ENCODE data around the gene EIF5. TPM values are rescaled to one million over a fixed set of nuclear protein-coding genes. Genes with fewer than 3 reads are reported as not detected.

The EIF5 gene
- total RNA-seq, 3 donors from 2014 or later = 434 to 457 (median 451) TPM

DNA sequence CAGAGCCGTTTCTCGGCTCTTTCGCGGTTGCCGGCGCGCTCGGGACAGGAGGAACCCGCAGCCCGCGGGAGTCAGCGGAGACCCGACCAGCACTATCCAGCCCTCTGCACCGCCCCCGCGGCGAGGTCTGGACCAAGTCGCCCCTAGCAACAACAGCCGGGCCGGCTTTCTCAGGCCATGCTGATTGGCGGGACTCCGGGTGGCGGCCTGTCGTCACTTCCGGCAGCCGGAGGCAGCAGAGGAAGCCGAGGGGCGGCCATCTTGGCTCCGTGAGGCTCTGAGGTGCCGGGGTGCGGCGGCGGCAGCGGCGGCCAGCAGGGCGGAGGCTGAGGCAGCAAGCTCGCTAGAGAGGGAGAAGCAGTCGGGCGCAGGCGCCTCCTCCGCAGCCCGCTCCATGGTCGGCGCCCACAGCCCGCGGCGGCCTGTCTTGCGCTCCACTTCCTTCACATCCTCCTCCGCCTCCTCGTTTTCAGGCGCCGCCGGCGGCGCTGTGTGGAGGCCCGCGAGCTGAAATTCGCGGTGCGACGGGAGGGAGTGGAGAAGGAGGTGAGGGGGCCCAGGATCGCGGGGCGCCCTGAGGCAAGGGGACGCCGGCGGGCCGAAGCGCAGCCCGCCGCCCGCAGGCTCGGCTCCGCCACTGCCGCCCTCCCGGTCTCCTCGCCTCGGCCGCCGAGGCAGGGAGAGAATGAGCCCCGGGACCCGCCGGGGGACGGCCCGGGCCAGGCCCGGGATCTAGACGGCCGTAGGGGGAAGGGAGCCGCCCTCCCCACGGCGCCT is 51.3 kb downstream of the EIF5 start, which contains the start of gene MARK3:
TSS of gene MARK3 (plus strand) at position 264 of the 777 bp plus-strand sequence. CDS start 615 bp downstream, outside the sequence.
- Mint-ChIP-seq H3K27me3 (ENCODE audit: low read depth) (no peaks in the 10 kb centered on the region), H3K36me3 (ENCODE audit: insufficient read depth) (peaks cover 3% of the 10 kb centered on the region), H3K4me1 (ENCODE audit: low read depth) (peaks cover 38% of the 10 kb centered on the region), H3K9me3 (no peaks in the 10 kb centered on the region), H3K4me3 (peak within 1 kb of the TSS; percentile 92)
- ATAC-seq = peak; percentile 92 to 94
- peak; percentile 93 for DNase-seq

DNA sequence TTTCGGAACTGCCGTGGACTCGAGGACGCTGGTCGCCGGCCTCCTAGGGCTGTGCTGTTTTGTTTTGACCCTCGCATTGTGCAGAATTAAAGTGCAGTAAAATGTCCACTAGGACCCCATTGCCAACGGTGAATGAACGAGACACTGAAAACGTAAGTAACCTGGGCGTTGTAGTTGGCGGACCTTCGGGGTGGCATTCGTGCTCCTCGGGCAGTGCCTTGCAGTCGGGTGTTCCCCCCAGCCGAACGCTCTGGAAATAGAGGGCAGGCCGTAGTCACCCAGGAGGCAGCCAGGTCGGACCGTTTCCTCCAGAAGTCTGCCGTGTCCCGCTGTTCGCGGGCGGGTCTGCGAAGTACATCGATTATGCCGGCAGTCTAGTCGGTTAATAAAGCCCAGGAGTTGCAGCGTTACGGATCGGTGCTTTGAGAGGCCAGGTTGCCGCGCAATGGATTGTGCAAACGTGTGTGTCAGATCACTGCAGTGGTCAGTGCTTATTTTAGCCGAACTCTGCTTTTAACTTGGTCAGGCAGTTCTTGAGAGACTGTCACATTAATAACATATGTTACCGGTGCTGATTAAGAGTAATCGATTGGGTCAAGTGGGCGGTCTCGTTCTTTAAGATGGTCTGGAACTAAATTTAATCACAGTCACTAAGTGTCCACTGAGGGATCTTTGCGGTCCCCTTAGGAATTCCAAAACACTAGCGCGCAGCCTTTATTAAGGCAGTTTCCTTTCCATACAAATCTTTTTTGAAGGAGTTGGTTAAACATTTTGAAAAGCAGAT is 52.1 kb downstream of the EIF5 start:
- DNase-seq (peak; percentile 16), ATAC-seq (no peak)
- H3K27me3 Mint-ChIP-seq (ENCODE audit: low read depth) = no peaks in the 10 kb centered on the region
- peak overlapping the region; percentile 92 for H3K4me3 Mint-ChIP-seq
- H3K36me3 Mint-ChIP-seq (ENCODE audit: insufficient read depth) = peaks cover 3% of the 10 kb centered on the region
- no peaks in the 10 kb centered on the region for H3K9me3 Mint-ChIP-seq
- peaks cover 42% of the 10 kb centered on the region for H3K4me1 Mint-ChIP-seq (ENCODE audit: low read depth)

DNA sequence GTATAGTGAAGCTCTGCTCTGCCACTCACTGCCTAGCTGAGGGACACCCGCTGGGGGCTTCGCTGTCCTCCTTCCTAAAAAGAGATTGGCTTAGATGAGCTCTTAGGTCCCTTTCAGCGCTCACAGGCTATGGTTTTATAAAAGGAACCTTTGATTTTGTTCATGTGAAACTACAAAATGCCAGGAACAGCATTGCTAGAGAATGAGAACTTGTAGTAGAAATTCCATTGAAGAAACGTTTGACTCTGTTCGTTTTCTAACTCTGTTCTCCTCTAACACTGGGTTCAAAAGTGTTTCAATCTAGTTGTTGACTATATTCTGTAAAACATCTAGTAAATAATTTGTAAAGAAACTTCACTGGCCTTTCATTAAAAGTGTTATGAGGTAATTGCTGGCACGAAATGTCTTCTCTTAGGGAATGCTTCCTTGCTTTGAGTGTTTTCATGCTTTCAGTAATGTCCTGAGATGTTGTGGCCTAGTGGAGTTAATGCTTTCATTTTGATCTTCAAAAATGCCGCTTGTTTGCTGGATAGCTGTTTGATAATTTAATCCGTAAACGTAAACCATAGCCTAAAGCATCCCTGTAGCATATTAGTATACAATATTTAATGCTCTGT is 52.8 kb downstream of the EIF5 start:
- no peak for DNase-seq
- Mint-ChIP-seq H3K27me3 (ENCODE audit: low read depth) (no peaks in the 10 kb centered on the region), H3K4me1 (ENCODE audit: low read depth) (peaks cover 44% of the 10 kb centered on the region), H3K4me3 (peak overlapping the region; percentile 92), H3K9me3 (no peaks in the 10 kb centered on the region), H3K36me3 (ENCODE audit: insufficient read depth) (peaks cover 3% of the 10 kb centered on the region)
- no peak for ATAC-seq

DNA sequence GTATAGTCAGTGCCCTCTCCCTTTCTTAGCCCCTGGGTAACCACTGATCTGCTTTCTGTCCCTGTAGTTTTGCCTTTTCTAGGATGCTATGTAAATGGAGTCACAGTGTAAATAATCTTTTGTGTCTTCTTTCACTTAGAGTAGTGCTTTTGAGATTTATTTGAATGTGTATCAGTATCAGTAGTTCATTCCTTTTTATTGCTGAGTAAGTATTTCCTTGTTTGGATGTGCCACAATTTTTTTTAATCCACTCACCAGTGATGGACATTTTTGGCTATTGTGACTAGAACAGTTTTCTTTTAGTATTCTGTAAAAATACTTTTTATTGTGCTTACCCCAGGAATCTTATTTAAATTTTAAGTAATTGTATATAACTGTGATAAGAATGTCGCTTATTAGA is 54.6 kb downstream of the EIF5 start:
- Mint-ChIP-seq H3K27me3 (ENCODE audit: low read depth) (no peaks in the 10 kb centered on the region), H3K4me3 (peak overlapping the region; percentile 72), H3K9me3 (no peaks in the 10 kb centered on the region), H3K36me3 (ENCODE audit: insufficient read depth) (peaks cover 3% of the 10 kb centered on the region), H3K4me1 (ENCODE audit: low read depth) (peaks cover 50% of the 10 kb centered on the region)
- no peak for DNase-seq
- ATAC-seq = no peak

DNA sequence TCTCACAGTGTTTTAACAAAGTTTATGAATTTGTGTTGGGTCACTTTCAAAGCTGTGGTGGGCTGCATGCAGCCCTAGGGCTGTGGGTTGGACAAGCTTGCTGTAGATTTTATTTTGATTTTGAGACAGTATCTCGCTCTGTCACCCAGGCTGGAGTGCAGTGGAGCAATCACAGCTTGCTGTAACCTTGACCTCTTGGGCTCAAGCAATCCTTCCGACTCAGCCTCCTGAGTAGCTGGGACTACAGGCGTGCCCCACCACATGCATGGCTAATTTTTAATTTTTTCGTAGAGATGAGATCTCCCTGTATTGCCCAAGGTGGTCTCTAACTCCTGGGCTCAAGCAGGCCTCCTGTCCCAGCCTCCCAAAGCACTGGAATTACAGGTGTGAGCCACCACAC is 56.6 kb downstream of the EIF5 start:
- Mint-ChIP-seq H3K4me3 (no peak overlapping the region), H3K27me3 (ENCODE audit: low read depth) (no peaks in the 10 kb centered on the region)

DNA sequence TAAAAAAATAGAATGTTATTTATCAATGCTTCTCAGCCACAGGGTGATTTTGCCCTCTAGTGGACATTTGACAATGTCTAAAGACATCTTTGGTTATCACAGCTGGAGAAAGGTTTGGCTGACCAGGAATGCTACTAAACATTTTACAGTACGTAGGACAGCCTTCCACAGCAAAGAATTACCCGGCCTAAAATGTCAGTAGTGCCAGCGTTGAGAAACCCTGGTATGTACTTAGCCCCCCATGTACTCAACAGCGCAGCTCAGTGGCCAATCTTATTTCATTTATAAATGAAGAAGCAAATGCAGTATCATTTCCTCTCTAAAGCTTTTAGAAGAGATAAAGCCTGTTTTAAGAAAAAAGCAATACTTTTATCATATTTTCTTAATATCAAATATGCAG is 57.0 kb downstream of the EIF5 start:
- no peaks in the 10 kb centered on the region for H3K27me3 Mint-ChIP-seq (ENCODE audit: low read depth)
- H3K4me3 Mint-ChIP-seq = no peak overlapping the region
- DNase-seq (peak; percentile 9), ATAC-seq (peak; percentile 61 to 77)
- peaks cover 3% of the 10 kb centered on the region for H3K36me3 Mint-ChIP-seq (ENCODE audit: insufficient read depth)
- no peaks in the 10 kb centered on the region for H3K9me3 Mint-ChIP-seq
- peaks cover 65% of the 10 kb centered on the region for H3K4me1 Mint-ChIP-seq (ENCODE audit: low read depth)

More for the DNA sequence above, 56.6 kb downstream of the EIF5 start:
- H3K4me1 Mint-ChIP-seq (ENCODE audit: low read depth) = peaks cover 61% of the 10 kb centered on the region
- no peak for DNase-seq
- H3K36me3 Mint-ChIP-seq (ENCODE audit: insufficient read depth) = peaks cover 3% of the 10 kb centered on the region
- H3K9me3 Mint-ChIP-seq = no peaks in the 10 kb centered on the region
- no peak for ATAC-seq

- H3K27me3 Mint-ChIP-seq (ENCODE audit: low read depth) = no peaks in the 10 kb centered on the region
- no peaks in the 10 kb centered on the region for H3K9me3 Mint-ChIP-seq
- DNase-seq (no peak), ATAC-seq (no peak)
- peaks cover 3% of the 10 kb centered on the region for H3K36me3 Mint-ChIP-seq (ENCODE audit: insufficient read depth)
- H3K4me1 Mint-ChIP-seq (ENCODE audit: low read depth) = peaks cover 70% of the 10 kb centered on the region
- H3K4me3 Mint-ChIP-seq = no peak overlapping the region
Measured at GRCh38 chr14:103392106-103392505, 58.1 kb downstream of the EIF5 start.

DNA sequence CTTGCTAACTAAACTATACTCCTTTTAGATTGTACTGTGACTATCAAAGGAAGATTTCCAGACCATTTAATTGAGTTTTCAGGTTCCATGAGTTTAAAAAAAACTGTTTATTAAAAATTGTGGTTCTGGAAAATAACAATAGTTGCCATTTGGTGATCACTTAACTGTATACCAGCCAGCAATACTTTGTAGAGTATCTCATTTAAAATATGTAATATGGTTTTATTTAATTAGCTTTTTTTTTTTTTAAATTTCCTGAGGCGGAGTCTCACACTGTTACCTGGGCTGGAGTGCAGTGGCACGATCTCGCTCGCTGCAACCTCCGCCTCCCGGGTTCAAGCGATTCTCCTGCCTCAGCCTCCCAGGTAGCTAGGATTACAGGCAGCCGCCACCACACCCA is 58.5 kb downstream of the EIF5 start:
- Mint-ChIP-seq H3K27me3 (ENCODE audit: low read depth) (no peaks in the 10 kb centered on the region), H3K4me1 (ENCODE audit: low read depth) (peaks cover 69% of the 10 kb centered on the region), H3K4me3 (no peak overlapping the region), H3K9me3 (no peaks in the 10 kb centered on the region), H3K36me3 (ENCODE audit: insufficient read depth) (peaks cover 3% of the 10 kb centered on the region)
- DNase-seq = no peak
- ATAC-seq = no peak

DNA sequence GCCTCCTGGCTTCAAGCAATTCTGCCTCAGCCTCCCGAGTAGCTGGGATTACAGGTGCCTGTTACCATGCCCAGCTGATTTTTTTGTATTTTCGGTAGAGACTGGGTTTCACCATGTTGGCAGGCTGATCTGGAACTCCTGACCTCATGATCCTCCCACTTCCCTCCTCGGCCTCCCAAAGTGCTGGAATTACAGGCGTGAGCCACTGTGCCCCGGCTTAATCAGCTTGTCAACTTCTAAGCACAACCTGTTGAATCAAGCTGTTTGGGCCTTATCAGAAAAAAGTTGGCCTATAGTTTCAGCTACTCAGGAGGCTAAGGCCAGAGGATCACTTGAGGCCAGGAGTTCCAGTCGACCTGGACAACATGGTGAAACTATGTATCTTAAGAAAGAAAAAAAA is 59.0 kb downstream of the EIF5 start:
- Mint-ChIP-seq H3K9me3 (no peaks in the 10 kb centered on the region), H3K4me1 (ENCODE audit: low read depth) (peaks cover 69% of the 10 kb centered on the region), H3K36me3 (ENCODE audit: insufficient read depth) (peaks cover 6% of the 10 kb centered on the region), H3K4me3 (no peak overlapping the region), H3K27me3 (ENCODE audit: low read depth) (no peaks in the 10 kb centered on the region)
- ATAC-seq = no peak
- DNase-seq = no peak

- H3K27me3 Mint-ChIP-seq (ENCODE audit: low read depth) = no peaks in the 10 kb centered on the region
- H3K4me1 Mint-ChIP-seq (ENCODE audit: low read depth) = peaks cover 69% of the 10 kb centered on the region
- peak overlapping the region; percentile 26 for H3K4me3 Mint-ChIP-seq
- ATAC-seq (peak in 1 of 2 donors; percentile 27), DNase-seq (no peak)
- peaks cover 3% of the 10 kb centered on the region for H3K36me3 Mint-ChIP-seq (ENCODE audit: insufficient read depth)
- no peaks in the 10 kb centered on the region for H3K9me3 Mint-ChIP-seq
Measured at GRCh38 chr14:103393676-103394626, 59.9 kb downstream of the EIF5 start.

Other genes with a start within 250 kb of the EIF5 start
- gene EXOC3L4, start 239.5 kb upstream of the EIF5 start, total RNA-seq = not detected
- 10 to 100 TPM in 1 of 3 donors, 1 to 10 TPM in 2; 1.4 to 10.4 (median 6.4) TPM for gene TNFAIP2, start 210.8 kb upstream of the EIF5 start, total RNA-seq
- gene MARK3, start 51.2 kb downstream of the EIF5 start, total RNA-seq = 10 to 100 TPM; 79.9 to 96.2 (median 95.5) TPM
- gene CKB, start 188.6 kb downstream of the EIF5 start, total RNA-seq = 1 to 10 TPM; 4.1 to 7.6 (median 6.7) TPM
- gene TRMT61A, start 195.0 kb downstream of the EIF5 start, total RNA-seq = 10 to 100 TPM; 53.0 to 62.2 (median 61.5) TPM
- gene BAG5, start 228.4 kb downstream of the EIF5 start, total RNA-seq = 10 to 100 TPM; 31.4 to 35.6 (median 32.2) TPM
- 10 to 100 TPM; 42.0 to 53.2 (median 49.2) TPM for gene COA8, start 228.7 kb downstream of the EIF5 start, total RNA-seq